GM18951 (cell line): Measurements from ENCODE around the gene RBM20.

Source experiments
- POLR2A ChIP-seq: IDR thresholded peaks from 4 replicates; pipeline ENCODE4 v1.6.1; 2011; ENCODE audit warnings: mild to moderate bottlenecking; ENCODE audit not compliant: insufficient read length, insufficient read depth; ENCODE audit errors: extremely low read depth
- in situ Hi-C: fragments of 300-500 bp; cut with MboI; formaldehyde crosslinking; loops from one replicate; pipeline ENCODE4 v1.12.0; 2022; ENCODE audit warnings: low sequenced_read_pairs, mixed read lengths, inconsistent platforms; ENCODE audit not compliant: unreplicated experiment

Gene RBM20

DNA sequence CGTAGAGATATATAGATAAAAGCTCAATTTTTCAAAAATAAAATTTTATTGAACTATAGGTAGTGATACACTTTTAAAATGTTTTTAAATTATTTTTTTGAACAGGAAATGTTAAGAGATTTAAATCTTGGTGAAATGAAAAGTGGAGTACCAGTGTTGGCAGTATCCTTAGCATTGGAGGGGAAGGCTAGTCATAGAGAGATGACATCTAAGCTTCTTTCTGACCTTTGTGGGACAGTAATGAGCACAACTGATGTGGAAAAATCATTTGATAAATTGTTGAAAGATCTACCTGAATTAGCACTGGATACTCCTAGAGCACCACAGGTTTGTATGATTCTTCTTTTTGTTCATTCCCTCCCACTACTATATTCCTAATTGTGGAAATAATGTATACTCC is 243.4 kb downstream of the RBM20 start:
- in situ Hi-C loops = loop anchor here (10.0 to 25.0 kb wide), 2 partner anchors 133 to 275 kb away; no protein-coding TSS in a partner anchor

More for the DNA sequence above, 243.4 kb downstream of the RBM20 start:
- TF ChIP-seq POLR2A = no peak
